IMR-90 (cell line): ENCODE results near the gene CTTN.

Experiments used
- BHLHE40 ChIP-seq: fragments of 150-350 bp; IDR thresholded peaks from 2 replicates; pipeline ENCODE4 v1.6.1; 2016; ENCODE audit warnings: mild to moderate bottlenecking, low read depth, low read length
- CEBPB ChIP-seq: IDR thresholded peaks from 2 replicates; pipeline ENCODE4 v1.6.1; 2012; ENCODE audit warnings: low read depth, low read length, improper control_type of control experiment
- CHD1 ChIP-seq: IDR thresholded peaks from 2 replicates; pipeline ENCODE4 v1.6.1; 2012; ENCODE audit warnings: low read depth, low read length, improper control_type of control experiment
- CTCF ChIP-seq: conservative IDR thresholded peaks from 2 replicates; pipeline ENCODE4 v1.5.1; 2012; ENCODE audit warnings: mild to moderate bottlenecking, low read depth, low read length, improper control_type of control experiment
- FOS ChIP-seq: fragments of 150-350 bp; IDR thresholded peaks from 2 replicates; pipeline ENCODE4 v1.6.1; 2016; ENCODE audit warnings: low read depth, low read length
- MAFK ChIP-seq: IDR thresholded peaks from 2 replicates; pipeline ENCODE4 v1.6.1; 2012; ENCODE audit warnings: low read depth, low read length, improper control_type of control experiment
- MAZ ChIP-seq: IDR thresholded peaks from 2 replicates; pipeline ENCODE4 v1.6.1; 2012; ENCODE audit warnings: low read depth, mild to moderate bottlenecking, low read length, improper control_type of control experiment, moderate library complexity, borderline replicate concordance
- MXI1 ChIP-seq: IDR thresholded peaks from 2 replicates; pipeline ENCODE4 v1.6.1; 2012; ENCODE audit warnings: low read depth, mild to moderate bottlenecking, low read length, moderate library complexity, borderline replicate concordance
- NFE2L2 ChIP-seq: fragments of 150-350 bp; IDR thresholded peaks from 2 replicates; pipeline ENCODE4 v1.6.1; 2016; ENCODE audit warnings: low read depth, mild to moderate bottlenecking, low read length
- POLR2A ChIP-seq: IDR thresholded peaks from 2 replicates; pipeline ENCODE4 v1.6.1; 2012; ENCODE audit warnings: mild to moderate bottlenecking, low read depth, low read length
- RAD21 ChIP-seq: IDR thresholded peaks from 2 replicates; pipeline ENCODE4 v1.6.1; 2012; ENCODE audit warnings: low read length, improper control_type of control experiment
- RFX5 ChIP-seq: IDR thresholded peaks from 2 replicates; pipeline ENCODE4 v1.8.0; 2012; ENCODE audit warnings: low read depth, mild to moderate bottlenecking, low read length, moderate library complexity
- SMC3 ChIP-seq: fragments of 150-350 bp; IDR thresholded peaks from 2 replicates; pipeline ENCODE4 v1.6.1; 2016; ENCODE audit warnings: low read depth, mild to moderate bottlenecking, antibody characterized with exemption, low read length, moderate library complexity
- USF2 ChIP-seq: fragments of 150-350 bp; IDR thresholded peaks from 2 replicates; pipeline ENCODE4 v1.6.1; 2017; ENCODE audit warnings: mild to moderate bottlenecking, antibody characterized with exemption, low read length, low read depth

- TF ChIP-seq POLR2A (no peak), CHD1 (no peak), CTCF (no peak), MXI1 (no peak), FOS (no peak), RFX5 (no peak), SMC3 (no peak), CEBPB (no peak), BHLHE40 (no peak), RAD21 (no peak), NFE2L2 (no peak), MAZ (no peak), USF2 (no peak), MAFK (no peak)
Observed at GRCh38 chr11:70472240-70472639, 73.9 kb downstream of the CTTN start.
